GM23248 (cell line): Measurements from ENCODE around the gene SPTLC2. TPM values are rescaled to one million over a fixed set of nuclear protein-coding genes. Genes with fewer than 3 reads are reported as not detected.

ENCODE experiments used
- DNase-seq: peaks from one replicate; pipeline ENCODE4 v3.0.0-alpha.2; 2015
- H2AFZ ChIP-seq: fragments of 200-600 bp; sonication (generic); 2 replicates; pipeline ENCODE4 v1.6.1; 2016; ENCODE audit warnings: antibody characterized with exemption
- H3F3A ChIP-seq: fragments of 200-600 bp; sonication (generic); 2 replicates; pipeline ENCODE4 v1.6.1; 2016; ENCODE audit warnings: mild to moderate bottlenecking, antibody characterized with exemption, mixed run types; ENCODE audit not compliant: insufficient read depth
- H3K27ac ChIP-seq: fragments of 200-600 bp; sonication (generic); 2 replicates; pipeline ENCODE4 v1.5.1; 2016; ENCODE audit warnings: mild to moderate bottlenecking
- H3K27me3 ChIP-seq: fragments of 200-600 bp; sonication (generic); replicated peaks from 2 replicates; pipeline ENCODE4 v1.6.1; 2016; ENCODE audit warnings: mild to moderate bottlenecking; ENCODE audit not compliant: insufficient read depth
- H3K36me3 ChIP-seq: fragments of 200-600 bp; sonication (generic); 2 replicates; pipeline ENCODE4 v1.6.1; 2016; ENCODE audit warnings: low read depth, mild to moderate bottlenecking
- H3K4me1 ChIP-seq: fragments of 200-600 bp; sonication (generic); 2 replicates; pipeline ENCODE4 v1.6.1; 2016; ENCODE audit warnings: mild to moderate bottlenecking; ENCODE audit not compliant: insufficient read depth
- H3K4me2 ChIP-seq: fragments of 200-600 bp; sonication (generic); one replicate; pipeline ENCODE4 v1.6.1; 2016; ENCODE audit warnings: mild to moderate bottlenecking; ENCODE audit not compliant: unreplicated experiment
- H3K4me3 ChIP-seq: fragments of 200-600 bp; sonication (generic); 2 replicates; pipeline ENCODE4 v1.5.1; 2016; ENCODE audit warnings: mild to moderate bottlenecking
- H3K79me2 ChIP-seq: fragments of 200-600 bp; sonication (generic); 2 replicates; pipeline ENCODE4 v1.6.1; 2016; ENCODE audit warnings: mild to moderate bottlenecking; ENCODE audit not compliant: insufficient read depth
- H3K9ac ChIP-seq: fragments of 200-600 bp; sonication (generic); 2 replicates; pipeline ENCODE4 v1.6.1; 2016; ENCODE audit warnings: mild to moderate bottlenecking
- H3K9me2 ChIP-seq: fragments of 200-600 bp; sonication (generic); 2 replicates; pipeline ENCODE4 v1.6.1; 2016; ENCODE audit warnings: mixed run types, mild to moderate bottlenecking, moderate library complexity; ENCODE audit not compliant: insufficient read depth
- H3K9me3 ChIP-seq: fragments of 200-600 bp; sonication (generic); one replicate; pipeline ENCODE4 v1.6.1; 2017; ENCODE audit warnings: low read depth
- H4K20me1 ChIP-seq: fragments of 200-600 bp; sonication (generic); 2 replicates; pipeline ENCODE4 v1.6.0; 2016; ENCODE audit not compliant: insufficient read depth
- EZH2 ChIP-seq: fragments of 200-600 bp; sonication (generic); IDR thresholded peaks from 2 replicates; pipeline ENCODE4 v1.6.1; 2018; ENCODE audit warnings: antibody characterized with exemption, mild to moderate bottlenecking; ENCODE audit not compliant: insufficient read depth, poor library complexity, severe bottlenecking
- EZH2phosphoT487 ChIP-seq: fragments of 200-600 bp; sonication (generic); IDR thresholded peaks from 2 replicates; pipeline ENCODE4 v1.6.1; 2018; ENCODE audit warnings: antibody characterized with exemption, moderate library complexity, mild to moderate bottlenecking, low read depth; ENCODE audit not compliant: insufficient read depth
- WGBS, 2 experiments: methylation state at CpG; one replicate each; pipeline ENCODE4 v1.1.6; 2015 to 2017; ENCODE audit warnings: low lambda C conversion rate in 2 of 2, low coverage in 1 of 2; ENCODE audit errors: missing lambda C conversion rate in 2 of 2; 5-methylcytosine and 5-hydroxymethylcytosine counted together
- in situ Hi-C: fragments of 300-500 bp; cut with MboI; formaldehyde crosslinking; loops from 2 replicates; pipeline ENCODE4 v1.15.0; 2020
- polyA plus RNA-seq: library from polyadenylated mRNA; unstranded; fragments of >200 nt; fragmentation: Nextera tagmentation; extraction: Ambion mirVana; gene quantifications from 2 replicates; pipeline ENCODE4 v1.2.1, GENCODE V29; 2016
- total RNA-seq: library from RNA; depleted of rRNA; stranded (reverse); fragments of >200 nt; shearing (Covaris generic); gene quantifications from 2 replicates; pipeline ENCODE4 v1.2.3, GENCODE V29; 2014

Gene SPTLC2
- total and polyA plus RNA-seq, 2 experiments from 2014 or later = 44.7 to 45.6 TPM

DNA sequence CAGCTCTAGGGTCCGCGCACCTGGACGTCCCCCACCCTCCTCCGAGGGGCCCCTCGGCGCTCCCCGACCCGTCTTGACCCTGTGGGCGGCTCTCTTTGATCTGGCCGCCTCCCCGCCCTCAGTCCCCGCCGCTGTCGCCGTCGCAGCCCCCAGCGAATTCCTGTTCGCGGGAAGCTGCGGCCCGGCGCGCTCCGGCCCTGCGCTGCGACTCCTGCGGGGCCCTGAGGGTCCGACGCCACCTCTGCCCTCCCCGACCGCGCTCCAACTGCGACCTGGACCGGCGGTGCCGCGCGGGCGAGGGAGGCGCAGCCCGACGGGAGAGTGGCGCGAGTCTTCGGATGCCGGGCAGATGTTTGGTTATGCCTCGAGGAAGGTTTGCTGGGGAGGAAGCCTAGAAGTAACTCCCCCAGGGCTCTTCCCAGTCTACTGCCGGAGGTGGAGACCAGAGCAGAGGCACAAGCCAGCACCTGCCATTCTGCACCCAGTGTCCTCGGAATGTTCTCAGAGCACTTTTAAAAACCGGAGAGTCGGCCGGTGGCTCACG is 117.4 kb downstream of the SPTLC2 start:
- Histone ChIP-seq H3K4me1 (no peaks in the 10 kb centered on the region), H3K79me2 (no peaks in the 10 kb centered on the region), H3K27me3 (peaks cover 22% of the 10 kb centered on the region), H3K27ac (no peak overlapping the region), H3K9me3 (no peaks in the 10 kb centered on the region), H3K4me3 (peak overlapping the region; percentile 67), H3K9ac (no peak overlapping the region), H4K20me1 (no peaks in the 10 kb centered on the region), H3K9me2 (no peaks in the 10 kb centered on the region), H2AFZ (peak overlapping the region; percentile 74), H3F3A (peaks cover 16% of the 10 kb centered on the region; the same call in 1 of the 2 replicates), H3K36me3 (no peaks in the 10 kb centered on the region), H3K4me2 (peak overlapping the region; percentile 72)
- 5 to 6% methylated on average over 33 to 53 of the region's 53 CpGs for WGBS, 2 experiments
- in situ Hi-C loops = no loop called here
- no peak for TF ChIP-seq EZH2
- 0 out of 2 replicates have a peak, but pooled peaks have one; percentile 33 for TF ChIP-seq EZH2phosphoT487
- DNase-seq = peak; percentile 32

DNA sequence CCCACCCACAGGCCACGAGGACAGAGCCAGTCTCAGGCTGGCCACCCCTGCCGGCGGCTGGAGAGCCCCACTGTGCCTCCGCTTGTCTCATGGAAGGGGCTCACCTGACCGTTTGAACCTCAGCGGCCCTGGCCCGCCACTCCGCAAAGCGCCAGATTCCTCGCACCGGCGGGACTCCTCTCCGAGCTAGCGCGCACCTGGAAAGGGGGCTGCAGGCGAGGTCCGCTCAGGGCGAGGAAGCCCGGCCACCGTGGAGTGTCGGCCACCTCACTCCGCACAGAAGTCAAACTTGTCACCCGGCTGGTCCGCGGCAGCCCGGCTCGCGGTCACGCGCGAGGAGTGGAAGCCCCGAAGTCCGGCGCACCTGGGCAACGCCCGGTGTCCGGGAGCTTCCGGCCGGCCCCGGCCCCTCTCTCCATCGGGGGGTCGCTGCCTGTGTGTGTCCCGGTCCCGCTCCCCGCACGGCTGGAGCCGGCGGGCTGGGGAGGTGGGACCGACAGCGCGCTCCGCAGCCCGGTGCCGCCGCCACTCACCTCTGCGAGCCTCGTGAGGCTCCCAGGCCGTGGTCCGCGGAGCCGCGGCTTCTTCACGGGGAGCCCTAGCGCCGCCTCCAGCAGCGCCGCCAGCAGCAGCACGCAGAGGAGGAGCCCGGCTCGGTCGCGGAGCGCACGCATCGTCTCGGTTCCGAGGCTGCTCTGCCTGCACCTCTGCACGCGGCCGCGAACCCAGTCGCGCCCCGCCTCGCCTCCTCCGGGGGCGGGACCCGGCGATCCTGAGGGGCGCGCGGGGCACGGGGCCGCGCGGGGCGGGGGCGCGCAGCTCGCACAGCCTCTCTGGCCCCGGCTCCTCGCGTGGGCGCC is 118.1 kb downstream of the SPTLC2 start, which contains the start of gene ISM2:
Gene ISM2 (minus strand): TSS at position 697 of the 860 bp plus-strand sequence. CDS start 23 bp downstream, at position 674.
- Histone ChIP-seq H3K9me3 (no peaks in the 10 kb centered on the region), H3K79me2 (no peaks in the 10 kb centered on the region), H3K4me1 (no peaks in the 10 kb centered on the region), H3K4me2 (peak within 1 kb of the TSS; percentile 72), H2AFZ (peak within 1 kb of the TSS; percentile 74), H3K4me3 (peak within 1 kb of the TSS; percentile 67), H3K9me2 (no peaks in the 10 kb centered on the region), H3K36me3 (no peaks in the 10 kb centered on the region), H3K27me3 (peaks cover 22% of the 10 kb centered on the region), H3F3A (peaks cover 16% of the 10 kb centered on the region; the same call in 1 of the 2 replicates), H3K27ac (no peak within 1 kb of the TSS), H3K9ac (no peak within 1 kb of the TSS), H4K20me1 (no peaks in the 10 kb centered on the region)
- in situ Hi-C loops = no loop called here
- TF ChIP-seq EZH2phosphoT487 (no peak; the same call in 1 of the 2 replicates), EZH2 (no peak)
- DNase-seq = peak; percentile 75
- 2 to 3% methylated on average over 60 to 71 of the region's 104 CpGs for WGBS, 2 experiments

- peaks cover 3% of the 10 kb centered on the region; the same call in 1 of the 2 replicates for H3F3A ChIP-seq
- no peak overlapping the region for H3K9ac ChIP-seq
- no peak overlapping the region for H3K4me2 ChIP-seq
- no peaks in the 10 kb centered on the region for H3K4me1 ChIP-seq
- no peak overlapping the region for H2AFZ ChIP-seq
- no peaks in the 10 kb centered on the region for H3K36me3 ChIP-seq
- no peaks in the 10 kb centered on the region for H3K9me2 ChIP-seq
- DNase-seq = no peak
- no peaks in the 10 kb centered on the region for H3K79me2 ChIP-seq
- H3K9me3 ChIP-seq = no peaks in the 10 kb centered on the region
- H3K27me3 ChIP-seq = peaks cover 21% of the 10 kb centered on the region
- no peaks in the 10 kb centered on the region for H4K20me1 ChIP-seq
- no peak overlapping the region for H3K27ac ChIP-seq
- TF ChIP-seq EZH2phosphoT487 (no peak), EZH2 (no peak)
- in situ Hi-C loops = no loop called here
- no peak overlapping the region for H3K4me3 ChIP-seq
- 60 to 63% methylated on average over 7 of the region's 7 CpGs for WGBS, 2 experiments
Observed at GRCh38 chr14:77495334-77495733, 121.1 kb downstream of the SPTLC2 start.

- no peaks in the 10 kb centered on the region for H3K79me2 ChIP-seq
- no peak overlapping the region for H3K4me2 ChIP-seq
- DNase-seq = no peak
- no peaks in the 10 kb centered on the region for H3K36me3 ChIP-seq
- no peaks in the 10 kb centered on the region for H3K9me2 ChIP-seq
- no peaks in the 10 kb centered on the region for H3K27me3 ChIP-seq
- H3K4me3 ChIP-seq = no peak overlapping the region
- in situ Hi-C loops = no loop called here
- no peak overlapping the region for H3K27ac ChIP-seq
- TF ChIP-seq EZH2 = no peak
- no peak for TF ChIP-seq EZH2phosphoT487
- no peak overlapping the region for H3K9ac ChIP-seq
- WGBS, 2 experiments = 79 to 83% methylated on average over 5 of the region's 5 CpGs
- H3F3A ChIP-seq = peaks cover 5% of the 10 kb centered on the region
- H2AFZ ChIP-seq = no peak overlapping the region
- no peaks in the 10 kb centered on the region for H3K9me3 ChIP-seq
- 0 out of 2 replicates have a peak, but pooled peaks cover 1% of the 10 kb centered on the region for H3K4me1 ChIP-seq
- H4K20me1 ChIP-seq = no peaks in the 10 kb centered on the region
Observed at GRCh38 chr14:77491056-77491455, 125.4 kb downstream of the SPTLC2 start.
